Panc1 (cell line): Measurements from ENCODE around the gene CEL. TPM values are rescaled to one million over a fixed set of nuclear protein-coding genes. Genes with fewer than 3 reads are reported as not detected.
"Not testable (repeated sequence)": the region's sequence is repeated elsewhere in the genome, so short reads cannot be mapped to it uniquely, and the experiment has no call there.

Source experiments
- ATAC-seq: fragments of 200-7000 bp; cut with Tn5 transposase; 2 replicates; pipeline ENCODE4 v1.9.1; 2020; ENCODE audit warnings: mild to moderate bottlenecking, moderate library complexity
- BruUV-seq: library from RNA; stranded (reverse); fragments of 400-500 nt; replicated peaks from 2 replicates; lab custom pipeline; 2021; lab: Mats Ljungman, UMichigan
- CTCF ChIA-PET: fragments of 300-600 bp; sonication (Branson Sonifier 250); formaldehyde crosslinking; loops from one replicate; lab custom pipeline; 2022; ENCODE audit warnings: antibody characterized with exemption; lab: Charles Lee
- POLR2A ChIA-PET: fragments of 300-600 bp; sonication (Branson Sonifier 250); formaldehyde crosslinking; loops from one replicate; lab custom pipeline; 2022; ENCODE audit warnings: antibody characterized with exemption; lab: Charles Lee
- DNase-seq: peaks from one replicate; pipeline ENCODE4 v3.0.0-alpha.2; 2010; ENCODE audit warnings: low read depth, low spot score
- H3K27ac ChIP-seq: 2 replicates; pipeline ENCODE4 v1.5.1; 2011; ENCODE audit warnings: mild to moderate bottlenecking, low read length, inconsistent platforms
- H3K27me3 ChIP-seq: fragments of 200-500 bp; sonication (Bioruptor generic); 2 replicates; pipeline ENCODE4 v1.6.0; 2014; ENCODE audit warnings: low read length, inconsistent platforms; ENCODE audit not compliant: control insufficient read depth, insufficient read depth
- H3K36me3 ChIP-seq: fragments of 200-500 bp; sonication (Bioruptor generic); 2 replicates; pipeline ENCODE4 v1.5.1; 2014; ENCODE audit warnings: inconsistent platforms, mild to moderate bottlenecking, low read length, moderate library complexity; ENCODE audit not compliant: control insufficient read depth, insufficient read depth
- H3K4me1 ChIP-seq: 2 replicates; pipeline ENCODE4 v1.5.1; 2011; ENCODE audit warnings: inconsistent platforms, mild to moderate bottlenecking, low read length, moderate library complexity; ENCODE audit not compliant: control insufficient read depth, insufficient read depth
- H3K4me3 ChIP-seq, 2 experiments: 2 replicates each; pipeline ENCODE4 v1.5.1; 2011 to 2012; ENCODE audit warnings: low read depth in 2 of 2, low read length in 2 of 2, mild to moderate bottlenecking in 2 of 2, inconsistent platforms in 1 of 2, moderate library complexity in 1 of 2
- H3K9me3 ChIP-seq: fragments of 200-500 bp; sonication (Bioruptor generic); 2 replicates; pipeline ENCODE4 v1.5.1; 2014; ENCODE audit warnings: low read depth, mild to moderate bottlenecking, inconsistent platforms, low read length, moderate library complexity; ENCODE audit not compliant: control insufficient read depth, insufficient read depth
- POLR2AphosphoS5 ChIP-seq: IDR thresholded peaks from 2 replicates; pipeline ENCODE4 v1.6.1; 2012; ENCODE audit warnings: mild to moderate bottlenecking, low read depth, low read length, moderate library complexity
- SIN3A ChIP-seq: IDR thresholded peaks from 2 replicates; pipeline ENCODE4 v1.6.1; 2012; ENCODE audit warnings: low read depth, mild to moderate bottlenecking, low read length, moderate library complexity, borderline replicate concordance; ENCODE audit not compliant: insufficient read depth
- TCF7L2 ChIP-seq: IDR thresholded peaks from 2 replicates; pipeline ENCODE4 v1.6.1; 2011; ENCODE audit warnings: mild to moderate bottlenecking, low read depth, low read length, inconsistent platforms
- in situ Hi-C: cut with HindIII; loops from 2 replicates; pipeline ENCODE4 v1.10.0; 2016; ENCODE audit warnings: low sequenced_read_pairs, low pct_unique_long_range_greater_than_20kb
- intact Hi-C: fragments of 100-400 bp; cut with micrococcal nuclease; formaldehyde crosslinking; loops from one replicate; pipeline ENCODE4 v1.10.0; 2022; ENCODE audit not compliant: unreplicated experiment
- total RNA-seq: library from RNA; stranded (reverse); gene quantifications from one replicate; pipeline ENCODE4 v1.2.1, GENCODE V29; 2021; ENCODE audit not compliant: unreplicated experiment
- TF ChIP-seq, protein P1 (sequence below), 2 experiments: IDR thresholded peaks; 2 replicates each; pipeline ENCODE4 v1.6.1; 2011 to 2012; ENCODE audit warnings: low read depth in 2 of 2, control low read depth in 1 of 2, low read length in 1 of 2, mild to moderate bottlenecking in 1 of 2, moderate library complexity in 1 of 2; ENCODE audit not compliant: insufficient read depth in 1 of 2
- TF ChIP-seq, protein P2 (sequence below): fragments of 450-650 bp; IDR thresholded peaks from 2 replicates; pipeline ENCODE4 v1.5.1; 2017; ENCODE audit warnings: mild to moderate bottlenecking

CEL gene
- total RNA-seq, 1 experiment from 2014 or later: 4.3 TPM

DNA sequence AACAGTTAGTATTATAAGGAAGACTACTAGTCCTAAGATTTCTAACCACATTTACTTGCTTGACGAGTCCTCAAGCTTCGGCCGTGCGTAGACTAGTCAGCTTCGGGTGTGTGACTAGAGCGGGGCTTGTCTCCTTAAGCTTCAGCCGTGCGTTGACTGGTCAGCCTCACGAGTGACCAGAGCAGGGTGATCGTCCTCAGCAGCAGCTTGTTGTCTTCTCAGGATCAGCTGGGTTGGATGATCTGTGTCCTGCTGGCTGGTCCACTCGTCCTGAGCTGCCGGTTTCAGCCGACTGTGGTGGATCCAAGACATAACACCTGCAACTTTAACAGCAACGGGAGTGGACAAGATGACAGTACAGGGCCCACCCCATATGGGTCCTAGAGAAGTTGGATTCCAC is 16.7 kb downstream of the CEL start:
- 0 out of 2 replicates have a peak, but pooled peaks cover 2% of the 10 kb centered on the region for H3K27me3 ChIP-seq
- no TSS peak for BruUV-seq
- CTCF ChIA-PET: no interaction called here

DNA sequence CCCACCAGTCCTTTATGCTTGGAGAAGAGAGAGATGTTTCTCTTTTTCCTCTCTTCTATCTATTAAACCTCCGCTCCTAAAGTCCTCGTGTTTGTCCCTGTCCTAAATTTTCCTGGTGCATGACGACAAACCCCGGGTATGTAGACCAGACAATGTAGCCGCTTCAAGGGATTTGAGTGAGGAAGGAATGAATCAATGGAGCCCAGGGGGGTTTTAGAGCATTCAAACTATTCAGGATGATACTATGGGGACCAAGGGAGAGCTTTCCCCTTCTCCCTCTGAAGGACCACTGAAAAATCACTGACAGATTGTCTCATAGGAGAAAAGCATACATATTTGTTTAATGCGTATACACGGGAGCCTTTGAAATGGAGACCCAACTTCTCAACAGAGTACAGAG is 18.4 kb downstream of the CEL start:
- intact Hi-C loops: no loop called here
- ChIA-PET CTCF (no interaction called here), POLR2A (no interaction called here)
- H3K27me3 ChIP-seq: 0 out of 2 replicates have a peak, but pooled peaks cover 2% of the 10 kb centered on the region
- H3K36me3 ChIP-seq: no peaks in the 10 kb centered on the region
- H3K9me3 ChIP-seq: no peaks in the 10 kb centered on the region
- BruUV-seq: no TSS peak
- no peak overlapping the region for H3K27ac ChIP-seq
- ATAC-seq (no peak), DNase-seq (no peak)
- no peak for TF ChIP-seq TCF7L2
- TF ChIP-seq, protein P1, sequence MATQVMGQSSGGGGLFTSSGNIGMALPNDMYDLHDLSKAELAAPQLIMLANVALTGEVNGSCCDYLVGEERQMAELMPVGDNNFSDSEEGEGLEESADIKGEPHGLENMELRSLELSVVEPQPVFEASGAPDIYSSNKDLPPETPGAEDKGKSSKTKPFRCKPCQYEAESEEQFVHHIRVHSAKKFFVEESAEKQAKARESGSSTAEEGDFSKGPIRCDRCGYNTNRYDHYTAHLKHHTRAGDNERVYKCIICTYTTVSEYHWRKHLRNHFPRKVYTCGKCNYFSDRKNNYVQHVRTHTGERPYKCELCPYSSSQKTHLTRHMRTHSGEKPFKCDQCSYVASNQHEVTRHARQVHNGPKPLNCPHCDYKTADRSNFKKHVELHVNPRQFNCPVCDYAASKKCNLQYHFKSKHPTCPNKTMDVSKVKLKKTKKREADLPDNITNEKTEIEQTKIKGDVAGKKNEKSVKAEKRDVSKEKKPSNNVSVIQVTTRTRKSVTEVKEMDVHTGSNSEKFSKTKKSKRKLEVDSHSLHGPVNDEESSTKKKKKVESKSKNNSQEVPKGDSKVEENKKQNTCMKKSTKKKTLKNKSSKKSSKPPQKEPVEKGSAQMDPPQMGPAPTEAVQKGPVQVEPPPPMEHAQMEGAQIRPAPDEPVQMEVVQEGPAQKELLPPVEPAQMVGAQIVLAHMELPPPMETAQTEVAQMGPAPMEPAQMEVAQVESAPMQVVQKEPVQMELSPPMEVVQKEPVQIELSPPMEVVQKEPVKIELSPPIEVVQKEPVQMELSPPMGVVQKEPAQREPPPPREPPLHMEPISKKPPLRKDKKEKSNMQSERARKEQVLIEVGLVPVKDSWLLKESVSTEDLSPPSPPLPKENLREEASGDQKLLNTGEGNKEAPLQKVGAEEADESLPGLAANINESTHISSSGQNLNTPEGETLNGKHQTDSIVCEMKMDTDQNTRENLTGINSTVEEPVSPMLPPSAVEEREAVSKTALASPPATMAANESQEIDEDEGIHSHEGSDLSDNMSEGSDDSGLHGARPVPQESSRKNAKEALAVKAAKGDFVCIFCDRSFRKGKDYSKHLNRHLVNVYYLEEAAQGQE (IDR thresholded peaks at IDR 0.05; ENCODE audit: insufficient read depth in 1 of 2, low read depth in 2 of 2, low read length in 1 of 2): no peak
- no peak for TF ChIP-seq SIN3A
- TF ChIP-seq POLR2AphosphoS5: no peak
- TF ChIP-seq, protein P2, sequence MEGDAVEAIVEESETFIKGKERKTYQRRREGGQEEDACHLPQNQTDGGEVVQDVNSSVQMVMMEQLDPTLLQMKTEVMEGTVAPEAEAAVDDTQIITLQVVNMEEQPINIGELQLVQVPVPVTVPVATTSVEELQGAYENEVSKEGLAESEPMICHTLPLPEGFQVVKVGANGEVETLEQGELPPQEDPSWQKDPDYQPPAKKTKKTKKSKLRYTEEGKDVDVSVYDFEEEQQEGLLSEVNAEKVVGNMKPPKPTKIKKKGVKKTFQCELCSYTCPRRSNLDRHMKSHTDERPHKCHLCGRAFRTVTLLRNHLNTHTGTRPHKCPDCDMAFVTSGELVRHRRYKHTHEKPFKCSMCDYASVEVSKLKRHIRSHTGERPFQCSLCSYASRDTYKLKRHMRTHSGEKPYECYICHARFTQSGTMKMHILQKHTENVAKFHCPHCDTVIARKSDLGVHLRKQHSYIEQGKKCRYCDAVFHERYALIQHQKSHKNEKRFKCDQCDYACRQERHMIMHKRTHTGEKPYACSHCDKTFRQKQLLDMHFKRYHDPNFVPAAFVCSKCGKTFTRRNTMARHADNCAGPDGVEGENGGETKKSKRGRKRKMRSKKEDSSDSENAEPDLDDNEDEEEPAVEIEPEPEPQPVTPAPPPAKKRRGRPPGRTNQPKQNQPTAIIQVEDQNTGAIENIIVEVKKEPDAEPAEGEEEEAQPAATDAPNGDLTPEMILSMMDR: no peak
- in situ Hi-C loops: no loop called here
- H3K4me3 ChIP-seq: no peak overlapping the region
- no peaks in the 10 kb centered on the region for H3K4me1 ChIP-seq

More for the DNA sequence above, 16.7 kb downstream of the CEL start:
- in situ Hi-C loops (no loop called here), intact Hi-C loops (no loop called here)
- DNase-seq (no peak), ATAC-seq (no peak)
- TF ChIP-seq, protein P1 (IDR thresholded peaks at IDR 0.05; ENCODE audit: insufficient read depth in 1 of 2, low read depth in 2 of 2, low read length in 1 of 2): no peak
- TF ChIP-seq, protein P2: no peak
- TF ChIP-seq POLR2AphosphoS5 (no peak), SIN3A (no peak), TCF7L2 (no peak)
- POLR2A ChIA-PET: no interaction called here
- Histone ChIP-seq H3K4me3 (no peak overlapping the region), H3K9me3 (no peaks in the 10 kb centered on the region), H3K36me3 (no peaks in the 10 kb centered on the region), H3K4me1 (no peaks in the 10 kb centered on the region), H3K27ac (no peak overlapping the region)

DNA sequence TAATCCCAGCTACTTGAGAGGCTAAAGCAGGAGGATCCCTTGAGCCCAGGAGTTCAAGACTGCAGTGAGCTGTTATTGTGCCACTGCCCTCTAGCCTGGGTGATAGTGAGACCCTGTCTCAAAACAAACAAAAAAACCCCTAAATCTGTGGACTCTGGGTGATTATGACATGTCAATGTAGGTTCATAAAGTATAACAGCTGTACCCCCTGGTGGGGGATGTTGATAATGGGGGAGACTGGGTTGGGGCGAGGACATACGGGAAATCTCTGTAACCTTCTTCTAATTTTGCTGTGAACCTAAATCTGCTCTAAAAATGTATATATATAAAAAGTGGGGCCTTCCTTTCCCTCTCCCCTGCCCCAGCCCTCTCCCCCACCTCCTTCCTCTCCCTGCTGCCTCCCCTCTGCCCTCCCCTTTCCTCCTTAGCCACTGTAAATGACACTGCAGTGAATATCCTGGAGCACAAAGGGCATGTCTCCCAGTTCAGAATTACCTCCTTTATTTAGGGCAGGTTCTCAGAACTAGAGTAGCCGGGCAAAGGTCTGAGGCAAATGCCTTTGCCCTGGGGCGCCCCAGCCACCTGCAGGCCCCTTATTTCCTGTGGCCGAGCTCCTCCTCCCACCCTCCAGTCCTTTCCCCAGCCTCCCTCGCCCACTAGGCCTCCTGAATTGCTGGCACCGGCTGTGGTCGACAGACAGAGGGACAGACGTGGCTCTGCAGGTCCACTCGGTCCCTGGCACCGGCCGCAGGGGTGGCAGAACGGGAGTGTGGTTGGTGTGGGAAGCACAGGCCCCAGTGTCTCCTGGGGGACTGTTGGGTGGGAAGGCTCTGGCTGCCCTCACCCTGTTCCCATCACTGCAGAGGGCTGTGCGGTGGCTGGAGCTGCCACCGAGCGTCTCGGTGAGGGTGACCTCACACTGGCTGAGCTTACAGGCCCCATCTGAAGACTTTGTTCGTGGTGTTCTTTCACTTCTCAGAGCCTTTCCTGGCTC is 19.3 kb downstream of the CEL start:
- H3K27me3 ChIP-seq, DNase-seq, H3K4me1 ChIP-seq, H3K9me3 ChIP-seq, H3K36me3 ChIP-seq, in situ Hi-C loops, H3K27ac ChIP-seq, BruUV-seq, H3K4me3 ChIP-seq, CTCF ChIA-PET, POLR2A ChIA-PET, intact Hi-C loops: not testable (repeated sequence)
- peak; percentile 47; the same call in 1 of the 2 replicates for ATAC-seq
